ENCODE measurements around the gene EXOC3. TPM values are rescaled to one million over a fixed set of nuclear protein-coding genes. Genes with fewer than 3 reads are reported as not detected.
"Not testable (repeated sequence)": the region's sequence is repeated elsewhere in the genome, so short reads cannot be mapped to it uniquely, and the experiment has no call there.

Gene EXOC3
- polyA plus RNA-seq, 1 donor from 2014 or later: 27.7 TPM

DNA sequence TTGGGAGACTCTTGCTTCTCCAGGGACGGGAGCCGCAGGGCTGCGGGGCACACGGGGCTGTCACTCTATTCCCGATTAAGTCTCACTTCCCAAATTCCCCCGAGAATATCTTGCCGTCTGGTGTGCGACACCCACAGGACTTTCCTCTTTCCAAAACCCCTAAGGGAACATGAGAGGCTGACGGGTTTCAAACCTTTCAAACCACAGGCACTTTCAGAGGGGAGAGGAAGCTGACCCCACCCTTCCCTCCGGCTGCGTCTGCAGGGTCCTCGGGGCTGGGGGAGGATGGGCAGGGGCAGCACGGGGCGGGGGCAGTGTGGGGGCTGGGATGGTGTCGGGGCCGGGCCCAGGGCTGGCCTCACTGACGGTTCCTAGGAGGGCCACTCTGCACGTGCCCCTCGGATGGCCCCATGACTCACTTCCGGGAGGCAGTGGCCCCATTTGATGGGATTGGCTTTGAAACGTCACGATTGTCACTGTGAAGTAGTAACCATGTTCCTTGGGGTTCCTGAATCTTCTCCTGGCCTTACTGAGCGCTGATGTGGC, 43.0 kb downstream of the EXOC3 start:
- H3K9me3 ChIP-seq (ENCODE audit: low read length): no peaks in the 10 kb centered on the region
- no peak overlapping the region for H2AFZ ChIP-seq (ENCODE audit: low read depth, low read length)
- H3K9ac ChIP-seq (ENCODE audit: low read length): no peak overlapping the region
- TF ChIP-seq, protein P1, sequence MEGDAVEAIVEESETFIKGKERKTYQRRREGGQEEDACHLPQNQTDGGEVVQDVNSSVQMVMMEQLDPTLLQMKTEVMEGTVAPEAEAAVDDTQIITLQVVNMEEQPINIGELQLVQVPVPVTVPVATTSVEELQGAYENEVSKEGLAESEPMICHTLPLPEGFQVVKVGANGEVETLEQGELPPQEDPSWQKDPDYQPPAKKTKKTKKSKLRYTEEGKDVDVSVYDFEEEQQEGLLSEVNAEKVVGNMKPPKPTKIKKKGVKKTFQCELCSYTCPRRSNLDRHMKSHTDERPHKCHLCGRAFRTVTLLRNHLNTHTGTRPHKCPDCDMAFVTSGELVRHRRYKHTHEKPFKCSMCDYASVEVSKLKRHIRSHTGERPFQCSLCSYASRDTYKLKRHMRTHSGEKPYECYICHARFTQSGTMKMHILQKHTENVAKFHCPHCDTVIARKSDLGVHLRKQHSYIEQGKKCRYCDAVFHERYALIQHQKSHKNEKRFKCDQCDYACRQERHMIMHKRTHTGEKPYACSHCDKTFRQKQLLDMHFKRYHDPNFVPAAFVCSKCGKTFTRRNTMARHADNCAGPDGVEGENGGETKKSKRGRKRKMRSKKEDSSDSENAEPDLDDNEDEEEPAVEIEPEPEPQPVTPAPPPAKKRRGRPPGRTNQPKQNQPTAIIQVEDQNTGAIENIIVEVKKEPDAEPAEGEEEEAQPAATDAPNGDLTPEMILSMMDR (IDR thresholded peaks at IDR 0.05; ENCODE audit: poor library complexity, severe bottlenecking): no peak
- no peak for TF ChIP-seq SMC3 (conservative IDR thresholded peaks at IDR 0.05; ENCODE audit: poor library complexity)
- TF ChIP-seq EP300 (conservative IDR thresholded peaks at IDR 0.05; ENCODE audit: poor library complexity, severe bottlenecking): no peak
- TF ChIP-seq TAF1 (IDR thresholded peaks at IDR 0.05; ENCODE audit: low read depth): no peak
- no peak for TF ChIP-seq POLR2AphosphoS5 (IDR thresholded peaks at IDR 0.05)
- no peak for TF ChIP-seq MXI1 (conservative IDR thresholded peaks at IDR 0.05; ENCODE audit: poor library complexity, severe bottlenecking)
- TF ChIP-seq, protein P2, sequence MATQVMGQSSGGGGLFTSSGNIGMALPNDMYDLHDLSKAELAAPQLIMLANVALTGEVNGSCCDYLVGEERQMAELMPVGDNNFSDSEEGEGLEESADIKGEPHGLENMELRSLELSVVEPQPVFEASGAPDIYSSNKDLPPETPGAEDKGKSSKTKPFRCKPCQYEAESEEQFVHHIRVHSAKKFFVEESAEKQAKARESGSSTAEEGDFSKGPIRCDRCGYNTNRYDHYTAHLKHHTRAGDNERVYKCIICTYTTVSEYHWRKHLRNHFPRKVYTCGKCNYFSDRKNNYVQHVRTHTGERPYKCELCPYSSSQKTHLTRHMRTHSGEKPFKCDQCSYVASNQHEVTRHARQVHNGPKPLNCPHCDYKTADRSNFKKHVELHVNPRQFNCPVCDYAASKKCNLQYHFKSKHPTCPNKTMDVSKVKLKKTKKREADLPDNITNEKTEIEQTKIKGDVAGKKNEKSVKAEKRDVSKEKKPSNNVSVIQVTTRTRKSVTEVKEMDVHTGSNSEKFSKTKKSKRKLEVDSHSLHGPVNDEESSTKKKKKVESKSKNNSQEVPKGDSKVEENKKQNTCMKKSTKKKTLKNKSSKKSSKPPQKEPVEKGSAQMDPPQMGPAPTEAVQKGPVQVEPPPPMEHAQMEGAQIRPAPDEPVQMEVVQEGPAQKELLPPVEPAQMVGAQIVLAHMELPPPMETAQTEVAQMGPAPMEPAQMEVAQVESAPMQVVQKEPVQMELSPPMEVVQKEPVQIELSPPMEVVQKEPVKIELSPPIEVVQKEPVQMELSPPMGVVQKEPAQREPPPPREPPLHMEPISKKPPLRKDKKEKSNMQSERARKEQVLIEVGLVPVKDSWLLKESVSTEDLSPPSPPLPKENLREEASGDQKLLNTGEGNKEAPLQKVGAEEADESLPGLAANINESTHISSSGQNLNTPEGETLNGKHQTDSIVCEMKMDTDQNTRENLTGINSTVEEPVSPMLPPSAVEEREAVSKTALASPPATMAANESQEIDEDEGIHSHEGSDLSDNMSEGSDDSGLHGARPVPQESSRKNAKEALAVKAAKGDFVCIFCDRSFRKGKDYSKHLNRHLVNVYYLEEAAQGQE (IDR thresholded peaks at IDR 0.05; ENCODE audit: borderline replicate concordance): no peak
- TF ChIP-seq EZH2 (IDR thresholded peaks at IDR 0.05; ENCODE audit: borderline replicate concordance, insufficient read depth, low read length, poor library complexity, severe bottlenecking): no peak
- no peak for TF ChIP-seq RAD21 (conservative IDR thresholded peaks at IDR 0.05)
- H3K27me3 ChIP-seq (ENCODE audit: insufficient read depth, low read depth, low read length): no peaks in the 10 kb centered on the region
- no peaks in the 10 kb centered on the region for H4K20me1 ChIP-seq (ENCODE audit: insufficient read depth)
- H3K27ac ChIP-seq (ENCODE audit: low read length): no peak overlapping the region
- H3K36me3 ChIP-seq (ENCODE audit: insufficient read depth, low read length): no peaks in the 10 kb centered on the region
- no peaks in the 10 kb centered on the region for H3K79me2 ChIP-seq (replicated peaks; ENCODE audit: insufficient read depth, low read length)
- H3F3A ChIP-seq (ENCODE audit: insufficient read depth, low read length, poor library complexity, severe bottlenecking): no peaks in the 10 kb centered on the region
- no peaks in the 10 kb centered on the region for H3K9me2 ChIP-seq (ENCODE audit: insufficient read depth, low read length)
- H3K4me2 ChIP-seq (ENCODE audit: low read length): no peak overlapping the region
- no peak overlapping the region for H3K4me3 ChIP-seq (ENCODE audit: low read length)

DNA sequence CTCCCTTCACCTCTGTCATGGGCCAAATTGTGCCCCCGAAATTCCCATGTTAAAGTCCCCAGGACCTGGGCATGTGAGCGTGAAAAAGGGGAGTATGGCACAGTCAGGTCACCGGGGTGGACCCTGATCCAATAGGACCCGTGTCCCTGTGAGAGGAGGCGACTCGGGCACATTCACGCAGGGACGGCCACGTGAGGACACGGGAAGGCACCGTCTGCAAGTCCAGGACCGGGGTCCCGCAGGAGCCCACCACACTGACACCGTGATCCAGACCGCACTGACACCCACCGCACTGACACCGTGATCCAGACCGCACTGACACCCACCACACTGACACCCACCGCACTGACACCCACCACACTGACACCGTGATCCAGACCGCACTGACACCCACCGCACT, 43.6 kb downstream of the EXOC3 start:
- H3K4me3 ChIP-seq (ENCODE audit: low read length); H3K4me2 ChIP-seq (ENCODE audit: low read length); H3K9me3 ChIP-seq (ENCODE audit: low read length); H3F3A ChIP-seq (ENCODE audit: insufficient read depth, low read length, poor library complexity, severe bottlenecking); H4K20me1 ChIP-seq (ENCODE audit: insufficient read depth); H3K36me3 ChIP-seq (ENCODE audit: insufficient read depth, low read length); H3K79me2 ChIP-seq (replicated peaks; ENCODE audit: insufficient read depth, low read length); H3K27me3 ChIP-seq (ENCODE audit: insufficient read depth, low read depth, low read length); H3K9ac ChIP-seq (ENCODE audit: low read length); H2AFZ ChIP-seq (ENCODE audit: low read depth, low read length); H3K27ac ChIP-seq (ENCODE audit: low read length); H3K9me2 ChIP-seq (ENCODE audit: insufficient read depth, low read length): not testable (repeated sequence)

DNA sequence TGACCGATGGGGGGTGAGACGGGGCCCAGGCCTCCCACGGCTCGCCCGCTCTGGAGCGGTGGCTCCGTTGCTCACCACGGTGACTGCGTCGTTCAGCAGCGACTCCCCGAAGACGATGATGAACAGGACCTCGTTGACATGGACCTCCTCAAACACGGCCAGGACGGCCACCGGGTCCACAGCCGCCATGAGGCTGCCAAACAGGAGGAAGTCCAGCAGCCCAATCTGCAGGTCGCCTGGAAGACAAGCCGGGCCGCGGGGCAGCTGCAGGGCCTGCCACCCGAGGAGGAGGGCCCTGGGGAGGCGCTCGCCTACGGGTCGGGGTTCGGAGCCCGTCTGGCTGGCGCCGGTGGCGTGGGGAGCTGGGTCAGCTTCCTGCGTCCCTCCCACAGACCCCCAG, 45.3 kb downstream of the EXOC3 start:
- Histone ChIP-seq H3K79me2 (replicated peaks; ENCODE audit: insufficient read depth, low read length) (no peaks in the 10 kb centered on the region), H3K4me2 (ENCODE audit: low read length) (no peak overlapping the region), H3K9ac (ENCODE audit: low read length) (no peak overlapping the region), H4K20me1 (ENCODE audit: insufficient read depth) (no peaks in the 10 kb centered on the region), H3K36me3 (ENCODE audit: insufficient read depth, low read length) (no peaks in the 10 kb centered on the region), H2AFZ (ENCODE audit: low read depth, low read length) (no peak overlapping the region), H3K27ac (ENCODE audit: low read length) (no peak overlapping the region), H3K4me3 (ENCODE audit: low read length) (no peak overlapping the region), H3K27me3 (ENCODE audit: insufficient read depth, low read depth, low read length) (no peaks in the 10 kb centered on the region), H3F3A (ENCODE audit: insufficient read depth, low read length, poor library complexity, severe bottlenecking) (no peaks in the 10 kb centered on the region), H3K9me3 (ENCODE audit: low read length) (no peaks in the 10 kb centered on the region), H3K9me2 (ENCODE audit: insufficient read depth, low read length) (no peaks in the 10 kb centered on the region)
- TF ChIP-seq EP300 (conservative IDR thresholded peaks at IDR 0.05; ENCODE audit: poor library complexity, severe bottlenecking) (no peak), MXI1 (conservative IDR thresholded peaks at IDR 0.05; ENCODE audit: poor library complexity, severe bottlenecking) (no peak), EZH2 (IDR thresholded peaks at IDR 0.05; ENCODE audit: borderline replicate concordance, insufficient read depth, low read length, poor library complexity, severe bottlenecking) (no peak), SMC3 (conservative IDR thresholded peaks at IDR 0.05; ENCODE audit: poor library complexity) (no peak), RAD21 (conservative IDR thresholded peaks at IDR 0.05) (no peak), TAF1 (IDR thresholded peaks at IDR 0.05; ENCODE audit: low read depth) (no peak), POLR2AphosphoS5 (IDR thresholded peaks at IDR 0.05) (no peak)
- TF ChIP-seq, protein P2 (IDR thresholded peaks at IDR 0.05; ENCODE audit: borderline replicate concordance): no peak
- TF ChIP-seq, protein P1 (IDR thresholded peaks at IDR 0.05; ENCODE audit: poor library complexity, severe bottlenecking): no peak

Measured in neural cell (in vitro differentiated cells).